ENCODE data around the gene SLC44A4.
"Not testable (repeated sequence)": the region's sequence is repeated elsewhere in the genome, so short reads cannot be mapped to it uniquely, and the experiment has no call there.

SLC44A4 gene

DNA sequence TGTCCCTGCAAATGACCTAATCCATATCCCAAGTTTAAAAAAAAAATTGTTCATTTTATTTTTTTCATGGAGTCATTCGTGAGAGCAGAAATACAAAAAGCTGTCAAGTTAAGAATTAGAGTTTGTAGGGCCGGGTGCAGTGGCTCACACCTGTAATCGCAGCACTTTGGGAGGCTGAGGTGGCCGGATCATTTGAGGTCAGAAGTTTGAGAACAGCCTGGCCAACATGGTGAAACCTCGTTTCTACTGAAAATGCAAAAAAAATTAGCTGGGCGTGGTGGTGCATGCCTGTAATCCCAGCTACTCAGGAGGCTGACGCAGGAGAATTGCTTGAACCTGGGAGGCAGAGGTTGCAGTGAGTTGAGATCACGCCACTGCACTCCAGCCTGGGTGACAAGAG lies 27.9 kb upstream of the SLC44A4 start:
- not testable (repeated sequence) for ATAC-seq, H3K4me3 Mint-ChIP-seq, H3K27ac Mint-ChIP-seq, H3K9me3 Mint-ChIP-seq, H3K4me1 Mint-ChIP-seq, H3K27me3 Mint-ChIP-seq, DNase-seq

DNA sequence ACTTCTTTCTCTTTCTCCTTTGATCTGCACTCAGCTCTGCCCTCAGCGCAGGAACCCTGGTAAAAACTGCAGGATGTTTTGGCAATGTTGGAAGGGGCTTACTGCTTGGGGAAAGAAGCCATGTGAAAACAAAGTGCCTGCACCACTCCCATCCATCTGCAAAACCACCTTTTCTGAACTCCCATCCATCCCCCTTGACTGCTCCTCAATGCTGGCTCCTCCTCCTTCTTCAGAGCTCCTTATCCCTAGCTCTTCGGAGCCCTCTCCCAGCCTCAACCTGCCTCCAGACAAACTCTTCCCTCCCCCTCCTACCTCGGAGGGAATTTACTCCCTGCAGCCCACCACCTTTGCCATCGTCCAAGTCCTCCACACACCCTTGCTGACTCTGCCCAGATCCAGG lies 27.3 kb upstream of the SLC44A4 start:
- Mint-ChIP-seq H3K27ac (peak overlapping the region in 1 of 2 donors; percentile 4), H3K4me3 (no peak overlapping the region), H3K27me3 (peaks cover 10% of the 10 kb centered on the region), H3K9me3 (no peaks in the 10 kb centered on the region), H3K4me1 (peaks cover 14% of the 10 kb centered on the region)
- DNase-seq: no peak
- no peak for ATAC-seq

DNA sequence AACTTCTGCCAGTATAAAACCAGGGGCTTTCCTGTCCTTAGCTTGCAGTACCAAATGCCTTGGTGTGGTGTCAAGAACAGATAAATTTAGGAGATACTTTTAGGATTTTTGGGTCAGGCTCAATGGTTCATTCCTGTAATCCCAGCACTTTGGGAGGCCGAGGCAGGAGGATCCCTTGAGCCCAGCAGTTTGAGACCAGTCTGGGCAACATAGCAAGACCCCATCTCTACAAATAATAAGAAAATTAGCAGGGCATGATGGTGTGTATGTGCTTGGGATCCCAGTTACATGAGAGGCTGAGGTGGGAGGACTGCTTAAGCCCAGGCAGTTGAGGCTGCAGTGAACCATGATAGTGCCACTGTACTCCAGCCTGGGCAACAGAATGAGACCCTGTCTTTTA lies 26.2 kb upstream of the SLC44A4 start:
- no peaks in the 10 kb centered on the region for H3K9me3 Mint-ChIP-seq
- no peak overlapping the region for H3K4me3 Mint-ChIP-seq
- ATAC-seq (no peak), DNase-seq (no peak)
- H3K4me1 Mint-ChIP-seq: peaks cover 24% of the 10 kb centered on the region
- peaks cover 10% of the 10 kb centered on the region for H3K27me3 Mint-ChIP-seq
- no peak overlapping the region for H3K27ac Mint-ChIP-seq

DNA sequence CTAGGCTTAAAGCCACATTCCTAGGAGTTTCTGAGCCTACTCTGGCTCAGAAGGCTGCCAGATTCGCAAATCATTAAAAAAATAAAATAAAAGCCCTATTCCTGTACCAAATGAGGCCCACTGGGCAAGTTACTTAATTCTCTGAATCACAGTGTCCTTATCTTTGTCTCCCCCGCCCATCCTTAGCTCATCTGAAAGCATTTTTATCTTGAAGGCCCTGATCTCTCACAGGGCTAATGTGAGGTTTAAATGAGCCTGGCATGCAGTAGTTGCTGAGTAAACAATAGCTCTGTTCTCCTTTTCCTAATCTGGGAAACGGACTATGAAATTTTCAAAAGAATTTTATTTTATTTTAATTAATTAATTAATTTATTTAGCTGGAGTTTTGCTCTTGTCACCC lies 25.2 kb upstream of the SLC44A4 start:
- Mint-ChIP-seq H3K4me1 (peaks cover 35% of the 10 kb centered on the region), H3K9me3 (no peaks in the 10 kb centered on the region), H3K27me3 (peaks cover 10% of the 10 kb centered on the region), H3K4me3 (no peak overlapping the region), H3K27ac (no peak overlapping the region)
- DNase-seq (no peak), ATAC-seq (no peak)

DNA sequence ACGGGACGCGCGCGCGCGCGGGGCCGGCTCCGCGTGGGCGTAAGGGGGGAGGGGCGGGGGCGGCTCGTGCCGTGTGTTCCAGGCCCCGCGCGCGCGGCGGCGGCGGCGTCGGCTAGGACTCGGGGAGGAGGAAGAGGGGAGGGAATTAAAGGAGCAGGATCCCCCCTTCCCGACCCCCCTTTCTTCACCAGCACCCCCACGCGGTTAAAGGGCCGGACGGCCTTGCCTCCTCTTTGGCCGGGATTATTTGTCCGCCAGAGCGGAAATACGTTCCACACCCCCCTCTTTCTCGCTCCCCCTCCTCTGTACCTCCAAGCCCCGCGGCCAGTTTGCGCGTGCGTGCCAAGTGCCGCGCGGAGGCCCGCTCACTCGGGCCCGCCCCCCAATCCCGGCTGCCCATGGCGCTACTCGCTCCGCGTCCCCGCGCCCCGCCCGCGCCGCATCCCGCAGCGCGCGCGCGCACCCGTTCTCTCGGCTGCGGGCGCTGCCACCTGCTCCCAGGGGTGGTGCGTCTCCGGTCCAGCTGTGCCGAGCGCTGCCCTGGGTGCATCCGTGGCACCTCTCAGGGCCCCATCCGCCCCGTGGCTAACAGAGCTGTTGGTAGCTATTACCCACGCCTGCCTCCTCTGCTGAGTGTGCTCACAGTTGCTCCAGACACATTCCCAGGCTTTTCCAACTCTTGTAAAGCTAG lies 23.3 kb upstream of the SLC44A4 start, which contains the start of gene ZBTB12:
Gene ZBTB12 (minus strand): TSS at position 134 of the 691 bp plus-strand sequence. CDS start 781 bp downstream, outside the sequence.
- H3K27me3 Mint-ChIP-seq: peaks cover 10% of the 10 kb centered on the region
- DNase-seq (peak; percentile 87 to 91), ATAC-seq (peak; percentile 78)
- no peaks in the 10 kb centered on the region for H3K9me3 Mint-ChIP-seq
- H3K27ac Mint-ChIP-seq: peak within 1 kb of the TSS; percentile 92 to 97
- H3K4me3 Mint-ChIP-seq: peak within 1 kb of the TSS; percentile 75 to 90
- peaks cover 41% of the 10 kb centered on the region for H3K4me1 Mint-ChIP-seq

- H3K27ac Mint-ChIP-seq: peak overlapping the region in 1 of 2 donors; percentile 71
- no peaks in the 10 kb centered on the region for H3K9me3 Mint-ChIP-seq
- DNase-seq: peak; percentile 61 to 64
- peaks cover 44% of the 10 kb centered on the region for H3K4me1 Mint-ChIP-seq
- peaks cover 6% of the 10 kb centered on the region for H3K27me3 Mint-ChIP-seq
- peak overlapping the region; percentile 75 to 90 for H3K4me3 Mint-ChIP-seq
- peak; percentile 19 for ATAC-seq
Measured at GRCh38 chr6:31901415-31901952, 22.7 kb upstream of the SLC44A4 start.

DNA sequence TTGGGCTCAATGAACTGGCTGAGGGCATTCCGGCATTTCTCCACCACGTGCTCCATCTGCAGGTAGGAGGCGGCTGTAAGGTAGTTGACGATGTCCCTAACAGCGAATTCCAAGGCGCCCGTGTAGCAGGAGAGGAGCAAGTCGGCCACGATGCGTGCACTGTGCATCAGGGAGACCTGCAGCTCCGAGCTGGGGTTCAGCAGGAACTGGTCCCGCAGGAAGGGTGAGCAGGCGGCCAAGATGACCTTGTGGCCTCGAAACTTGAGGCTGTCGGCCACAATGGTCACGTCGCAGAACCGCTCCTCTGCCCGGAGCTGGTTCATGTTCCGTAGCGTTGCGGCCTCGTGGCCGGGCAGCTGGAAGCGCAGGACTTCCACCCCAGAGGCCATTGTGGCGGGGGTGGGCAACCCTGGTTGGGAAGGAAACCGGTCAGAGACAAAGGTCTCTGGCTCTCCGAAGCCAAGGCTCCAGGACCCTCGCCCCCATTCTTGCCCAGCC lies 22.2 kb upstream of the SLC44A4 start:
- Mint-ChIP-seq H3K27ac (peak overlapping the region in 1 of 2 donors; percentile 71), H3K4me3 (peak overlapping the region; percentile 75 to 90), H3K4me1 (peaks cover 50% of the 10 kb centered on the region), H3K9me3 (no peaks in the 10 kb centered on the region), H3K27me3 (peaks cover 1% of the 10 kb centered on the region)
- ATAC-seq (no peak), DNase-seq (no peak)

GRCh38 chr6:31899882-31900722 lies 21.3 kb upstream of the SLC44A4 start:
- no peaks in the 10 kb centered on the region for H3K9me3 Mint-ChIP-seq
- ATAC-seq (no peak), DNase-seq (no peak)
- peaks cover 56% of the 10 kb centered on the region for H3K4me1 Mint-ChIP-seq
- peak overlapping the region; percentile 60 to 86 for H3K4me3 Mint-ChIP-seq
- H3K27me3 Mint-ChIP-seq: no peaks in the 10 kb centered on the region
- no peak overlapping the region for H3K27ac Mint-ChIP-seq

DNA sequence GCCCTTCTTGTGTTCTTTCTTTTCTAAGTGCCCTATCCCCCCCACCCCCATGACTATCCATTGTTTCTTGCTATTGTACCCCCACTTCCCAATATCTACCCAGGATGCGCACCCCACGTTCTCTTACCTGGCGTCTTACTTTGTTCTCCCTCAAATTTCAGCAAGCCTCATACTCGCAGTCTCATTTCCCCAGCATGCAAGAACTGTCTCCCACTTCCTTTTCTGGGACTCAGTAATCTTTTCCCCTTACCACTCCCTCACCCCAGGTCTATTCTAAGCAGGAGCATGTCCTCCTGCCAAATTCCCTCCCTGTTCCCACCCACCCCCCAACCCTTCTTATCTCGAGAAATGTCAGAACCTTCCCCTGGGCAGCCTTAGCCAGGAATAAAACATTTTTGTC lies 20.4 kb upstream of the SLC44A4 start:
- peak overlapping the region; percentile 60 to 86 for H3K4me3 Mint-ChIP-seq
- H3K27ac Mint-ChIP-seq: peak overlapping the region in 1 of 2 donors; percentile 69
- DNase-seq (no peak), ATAC-seq (no peak)
- no peaks in the 10 kb centered on the region for H3K9me3 Mint-ChIP-seq
- H3K4me1 Mint-ChIP-seq: peaks cover 56% of the 10 kb centered on the region
- no peaks in the 10 kb centered on the region for H3K27me3 Mint-ChIP-seq

DNA sequence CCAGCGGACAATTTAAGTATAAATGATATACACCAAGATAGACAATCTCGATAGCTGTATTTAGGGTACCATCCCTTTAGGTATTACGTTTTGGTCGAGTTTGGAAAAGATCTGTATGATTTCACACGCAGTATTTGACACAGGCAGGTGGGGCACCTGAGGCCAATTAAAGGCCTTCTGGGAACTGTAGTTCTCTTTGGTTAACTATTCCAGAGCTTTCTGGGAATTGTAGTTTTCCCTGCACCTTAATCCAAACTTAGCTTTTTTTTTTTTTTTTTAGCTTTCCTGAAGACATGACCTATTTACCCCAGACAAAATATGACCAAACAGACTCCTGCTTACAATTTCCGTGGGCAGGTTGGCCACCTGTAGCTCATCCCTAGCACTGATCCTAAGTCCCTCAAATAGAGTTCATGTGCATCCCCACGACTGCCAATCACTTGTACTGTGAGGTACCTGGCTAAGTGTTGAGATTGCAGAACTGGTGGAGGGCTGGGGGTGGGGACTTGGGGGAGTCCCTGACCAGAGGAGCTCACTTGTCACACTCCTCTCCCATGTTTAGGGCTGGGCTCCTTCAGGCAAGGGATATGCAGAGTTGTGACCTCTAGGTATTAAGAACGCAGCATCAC lies 19.7 kb upstream of the SLC44A4 start:
- no peak for DNase-seq
- H3K4me1 Mint-ChIP-seq: peaks cover 56% of the 10 kb centered on the region

DNA sequence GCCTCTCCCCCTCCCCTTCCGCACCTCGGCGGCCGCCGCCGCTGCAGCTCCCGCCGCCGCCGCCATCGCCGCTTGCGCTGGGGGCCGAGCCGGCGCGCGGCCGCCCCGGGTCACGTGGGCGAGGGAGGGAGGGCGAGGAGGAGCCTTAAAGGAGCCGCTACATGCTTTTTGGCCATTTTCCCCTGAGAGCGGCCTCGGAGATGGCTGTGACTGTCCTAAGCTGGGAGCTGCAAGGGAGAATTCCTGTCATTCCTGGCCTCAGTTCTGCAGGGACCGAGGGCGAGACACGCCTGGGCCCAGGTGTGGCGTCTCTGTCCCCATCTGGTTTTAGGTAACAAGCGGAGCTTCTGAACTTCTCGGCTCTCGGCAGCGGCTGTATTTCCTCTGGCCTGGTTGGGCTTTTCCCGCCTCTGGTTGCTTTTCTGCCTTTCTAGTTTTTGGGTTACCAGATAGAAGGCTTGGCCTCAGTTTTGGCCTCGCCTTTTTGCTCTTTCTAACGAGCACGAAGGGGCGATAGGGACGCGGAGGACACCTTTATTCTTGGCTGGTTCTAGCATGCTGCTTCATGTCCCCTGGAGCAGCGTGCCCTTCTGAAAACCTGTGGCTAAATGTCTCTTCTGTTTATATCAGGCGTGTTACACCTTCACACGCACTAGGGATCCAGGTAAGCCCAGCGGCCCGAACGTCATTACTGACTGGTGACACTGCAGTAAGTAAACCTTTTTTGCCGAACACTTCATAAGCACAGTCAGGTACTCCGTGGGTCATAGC lies 19.0 kb upstream of the SLC44A4 start, which contains the start of gene EHMT2:
Gene EHMT2 (minus strand): TSS at position 87 of the 771 bp plus-strand sequence. CDS start 21 bp downstream, at position 66.
- Mint-ChIP-seq H3K9me3 (no peaks in the 10 kb centered on the region), H3K27ac (peak within 1 kb of the TSS; percentile 87 to 98), H3K27me3 (no peaks in the 10 kb centered on the region), H3K4me1 (peaks cover 52% of the 10 kb centered on the region), H3K4me3 (peak within 1 kb of the TSS; percentile 92 to 97)
- DNase-seq (peak; percentile 86 to 87), ATAC-seq (peak; percentile 73)

More for the DNA sequence above, 19.7 kb upstream of the SLC44A4 start:
- Mint-ChIP-seq H3K27me3 (no peaks in the 10 kb centered on the region), H3K27ac (peak overlapping the region; percentile 79 to 97), H3K9me3 (no peaks in the 10 kb centered on the region), H3K4me3 (peak overlapping the region; percentile 86 to 96)
- peak; percentile 3 for ATAC-seq

DNA sequence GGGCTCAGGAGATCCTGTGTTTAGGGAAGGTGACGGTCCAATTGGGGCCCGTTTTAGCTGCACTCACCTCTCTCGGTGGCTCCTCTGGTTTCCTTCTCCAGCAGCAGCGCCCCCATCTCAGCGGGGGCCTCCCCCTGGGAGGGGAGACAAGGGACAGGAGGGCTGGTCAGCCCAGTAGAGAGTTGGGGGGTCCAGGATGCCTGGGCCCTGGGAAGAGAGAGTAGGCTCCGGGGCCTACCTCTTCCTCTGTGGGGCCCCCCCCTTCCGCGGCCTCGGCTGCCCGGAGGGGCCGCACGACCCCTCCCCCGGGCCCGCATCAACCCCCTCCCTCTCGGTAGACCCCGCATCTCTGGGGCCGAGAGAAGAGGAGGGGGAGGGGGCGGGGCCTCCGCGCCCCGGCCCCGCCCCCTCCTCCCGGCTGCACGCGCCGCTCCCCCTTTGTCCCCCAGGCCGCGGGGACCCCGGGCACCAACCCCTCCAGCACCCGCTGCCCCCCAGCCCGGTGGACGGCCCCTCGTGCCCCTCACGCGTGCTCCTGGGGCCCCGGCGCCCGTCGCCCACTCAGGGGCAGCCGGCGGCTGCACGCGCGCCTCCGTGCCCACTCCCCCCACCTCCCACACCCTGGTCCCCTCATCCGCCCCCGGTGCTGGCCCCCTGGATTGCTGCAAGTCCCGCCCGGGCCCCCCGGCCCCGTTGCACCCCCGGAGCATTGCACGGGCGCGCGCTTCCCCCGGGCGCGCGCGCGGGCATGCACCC lies 18.2 kb upstream of the SLC44A4 start:
- Mint-ChIP-seq H3K4me1 (peaks cover 46% of the 10 kb centered on the region), H3K27ac (peak overlapping the region; percentile 87 to 98), H3K9me3 (no peaks in the 10 kb centered on the region), H3K27me3 (no peaks in the 10 kb centered on the region), H3K4me3 (peak overlapping the region; percentile 92 to 97)
- ATAC-seq (peak; percentile 10), DNase-seq (peak in 1 of 2 donors; percentile 28)

DNA sequence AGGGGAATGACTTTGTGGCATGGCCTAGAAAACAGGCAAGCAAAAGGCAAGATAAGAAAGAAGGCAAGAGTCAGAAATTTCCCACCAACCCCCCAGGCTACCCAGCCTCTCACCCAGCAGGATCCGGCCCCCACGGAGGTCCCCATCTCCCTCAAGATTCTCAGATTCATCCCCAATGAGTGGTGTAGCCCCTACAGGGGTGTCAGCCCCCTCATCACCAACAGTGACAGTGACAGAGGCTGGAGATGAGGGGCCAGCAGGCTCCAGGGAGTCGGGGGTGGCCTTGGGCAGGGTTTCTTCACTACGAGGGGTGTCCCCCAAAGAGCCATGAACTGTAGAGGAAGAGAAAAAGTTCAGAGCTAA lies 17.7 kb upstream of the SLC44A4 start:
- ATAC-seq: no peak
- DNase-seq: no peak
- Mint-ChIP-seq H3K4me3 (peak overlapping the region; percentile 92 to 97), H3K4me1 (peaks cover 45% of the 10 kb centered on the region), H3K9me3 (no peaks in the 10 kb centered on the region), H3K27ac (peak overlapping the region; percentile 87 to 98), H3K27me3 (no peaks in the 10 kb centered on the region)

DNA sequence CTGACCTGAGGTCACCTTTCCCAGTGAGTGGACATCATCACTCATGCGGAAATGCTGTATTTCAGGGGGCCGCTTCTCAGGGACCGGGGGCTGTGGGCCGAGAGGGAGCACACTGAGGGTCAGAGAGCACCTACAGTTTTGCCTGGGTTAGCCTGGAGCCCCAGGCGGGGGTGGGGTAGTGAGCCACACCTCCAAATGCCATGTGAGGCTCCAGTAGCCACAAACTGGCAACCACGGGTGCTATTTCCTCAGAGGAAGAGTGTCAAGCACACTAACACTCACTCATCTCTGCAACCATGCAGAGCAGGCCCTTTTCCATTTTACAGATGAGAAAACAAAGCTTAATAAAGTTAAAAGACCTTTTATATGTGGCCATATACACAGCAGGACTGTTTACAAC lies 14.0 kb upstream of the SLC44A4 start:
- Mint-ChIP-seq H3K4me3 (no peak overlapping the region), H3K4me1 (peaks cover 15% of the 10 kb centered on the region), H3K9me3 (no peaks in the 10 kb centered on the region), H3K27ac (peak overlapping the region; percentile 38 to 80), H3K27me3 (no peaks in the 10 kb centered on the region)
- ATAC-seq (no peak), DNase-seq (no peak)

All from stimulated activated naive CD8-positive, alpha-beta T cell treated with anti-CD3 and anti-CD28 coated beads, Interleukin-15, amount 100 ng/mL, for 72 hours (primary cell).